Endodermal cell (in vitro differentiated cells): ENCODE measurements around the gene GGNBP2. TPM values are rescaled to one million over a fixed set of nuclear protein-coding genes. Genes with fewer than 3 reads are reported as not detected.

Experiments
- DNase-seq: peaks from one replicate; pipeline ENCODE4 v3.0.0-alpha.2; 2017
- H3K27ac ChIP-seq: 2 replicates; pipeline ENCODE4 v1.5.1; 2013; ENCODE audit warnings: mild to moderate bottlenecking, low read depth, low read length, moderate library complexity
- H3K27me3 ChIP-seq: 2 replicates; pipeline ENCODE4 v1.6.1; 2013; ENCODE audit warnings: mild to moderate bottlenecking, low read length, moderate library complexity; ENCODE audit not compliant: insufficient read depth, control insufficient read depth, poor library complexity, severe bottlenecking
- H3K36me3 ChIP-seq: 2 replicates; pipeline ENCODE4 v1.7.0; 2013; ENCODE audit warnings: mild to moderate bottlenecking, low read length, moderate library complexity; ENCODE audit not compliant: control insufficient read depth, insufficient read depth
- H3K4me1 ChIP-seq: one replicate; pipeline ENCODE4 v1.7.0; 2013; ENCODE audit warnings: low read length; ENCODE audit not compliant: control insufficient read depth, insufficient read depth
- H3K4me3 ChIP-seq: 2 replicates; pipeline ENCODE4 v1.5.1; 2013; ENCODE audit warnings: mild to moderate bottlenecking, low read length, moderate library complexity
- H3K9ac ChIP-seq: 2 replicates; pipeline ENCODE4 v1.6.1; 2013; ENCODE audit warnings: mild to moderate bottlenecking, low read length, moderate library complexity; ENCODE audit not compliant: poor library complexity, severe bottlenecking; ENCODE audit errors: extremely low read depth
- H3K9me3 ChIP-seq: 2 replicates; pipeline ENCODE4 v1.6.1; 2013; ENCODE audit warnings: mild to moderate bottlenecking, low read length, moderate library complexity; ENCODE audit not compliant: control insufficient read depth
- H3K27ac Mint-ChIP-seq: 2 replicates; pipeline ENCODE4 v1.8.0; 2020; ENCODE audit warnings: mixed read lengths
- H3K27me3 Mint-ChIP-seq: 2 replicates; pipeline ENCODE4 v1.8.0; 2021; ENCODE audit warnings: mild to moderate bottlenecking, mixed read lengths; ENCODE audit not compliant: insufficient read depth
- H3K36me3 Mint-ChIP-seq: 2 replicates; pipeline ENCODE4 v1.8.0; 2020; ENCODE audit warnings: low read depth, mixed read lengths
- H3K4me1 Mint-ChIP-seq: 2 replicates; pipeline ENCODE4 v1.8.0; 2020; ENCODE audit warnings: mixed read lengths
- H3K4me3 Mint-ChIP-seq: 2 replicates; pipeline ENCODE4 v1.8.0; 2020; ENCODE audit warnings: mild to moderate bottlenecking, moderate library complexity, mixed read lengths
- H3K9me3 Mint-ChIP-seq: 2 replicates; pipeline ENCODE4 v1.8.0; 2020; ENCODE audit warnings: mild to moderate bottlenecking, mixed read lengths
- WGBS, 2 experiments: methylation state at CpG; one replicate each; pipeline versions ENCODE4 v1.1.5 to v1.1.7; 2013; ENCODE audit warnings: missing lambda C conversion rate in 2 of 2, mixed read lengths in 1 of 2; ENCODE audit not compliant: insufficient coverage in 1 of 2, insufficient read length in 1 of 2; 5-methylcytosine and 5-hydroxymethylcytosine counted together
- total RNA-seq, 2 donors: library from RNA; stranded (reverse); fragmentation: NEBNext Ultra II Directional in 1 of 2; extraction: Animal tissue kit (Norgen Biotek cat#: 25700) in 1 of 2; gene quantifications; 2 replicates in 1 of 2; 3 replicates in 1 of 2; pipeline ENCODE4 v1.2.1, GENCODE V29; 2021
- TF ChIP-seq, protein P1 (sequence below): fragments of 200-600 bp; sonication (generic); conservative IDR thresholded peaks from 2 replicates; pipeline ENCODE4 v1.5.0; 2021; ENCODE audit warnings: antibody characterized with exemption, mild to moderate bottlenecking

Gene GGNBP2
- total RNA-seq, 2 donors from 2014 or later: 56.8 to 61.6 TPM

- TF ChIP-seq, protein P1, sequence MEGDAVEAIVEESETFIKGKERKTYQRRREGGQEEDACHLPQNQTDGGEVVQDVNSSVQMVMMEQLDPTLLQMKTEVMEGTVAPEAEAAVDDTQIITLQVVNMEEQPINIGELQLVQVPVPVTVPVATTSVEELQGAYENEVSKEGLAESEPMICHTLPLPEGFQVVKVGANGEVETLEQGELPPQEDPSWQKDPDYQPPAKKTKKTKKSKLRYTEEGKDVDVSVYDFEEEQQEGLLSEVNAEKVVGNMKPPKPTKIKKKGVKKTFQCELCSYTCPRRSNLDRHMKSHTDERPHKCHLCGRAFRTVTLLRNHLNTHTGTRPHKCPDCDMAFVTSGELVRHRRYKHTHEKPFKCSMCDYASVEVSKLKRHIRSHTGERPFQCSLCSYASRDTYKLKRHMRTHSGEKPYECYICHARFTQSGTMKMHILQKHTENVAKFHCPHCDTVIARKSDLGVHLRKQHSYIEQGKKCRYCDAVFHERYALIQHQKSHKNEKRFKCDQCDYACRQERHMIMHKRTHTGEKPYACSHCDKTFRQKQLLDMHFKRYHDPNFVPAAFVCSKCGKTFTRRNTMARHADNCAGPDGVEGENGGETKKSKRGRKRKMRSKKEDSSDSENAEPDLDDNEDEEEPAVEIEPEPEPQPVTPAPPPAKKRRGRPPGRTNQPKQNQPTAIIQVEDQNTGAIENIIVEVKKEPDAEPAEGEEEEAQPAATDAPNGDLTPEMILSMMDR: no peak
- Histone ChIP-seq H3K9me3 (no peaks in the 10 kb centered on the region), H3K27me3 (no peaks in the 10 kb centered on the region), H3K9ac (no peak overlapping the region), H3K4me1 (peaks cover 10% of the 10 kb centered on the region), H3K4me3 (no peak overlapping the region), H3K27ac (no peak overlapping the region), H3K36me3 (no peaks in the 10 kb centered on the region)
- Mint-ChIP-seq H3K27ac (no peak overlapping the region), H3K9me3 (no peaks in the 10 kb centered on the region), H3K4me1 (peaks cover 45% of the 10 kb centered on the region), H3K4me3 (no peak overlapping the region), H3K36me3 (no peaks in the 10 kb centered on the region), H3K27me3 (peaks cover 13% of the 10 kb centered on the region)
- 89% methylated on average over 7 of the region's 7 CpGs; no CpG with 5 or more reads in 1 of the 2 experiments for whole genome bisulfite sequencing, 2 experiments
- DNase-seq: peak; percentile 45
Measured at GRCh38 chr17:36617773-36618172, 73.1 kb downstream of the GGNBP2 start.

DNA sequence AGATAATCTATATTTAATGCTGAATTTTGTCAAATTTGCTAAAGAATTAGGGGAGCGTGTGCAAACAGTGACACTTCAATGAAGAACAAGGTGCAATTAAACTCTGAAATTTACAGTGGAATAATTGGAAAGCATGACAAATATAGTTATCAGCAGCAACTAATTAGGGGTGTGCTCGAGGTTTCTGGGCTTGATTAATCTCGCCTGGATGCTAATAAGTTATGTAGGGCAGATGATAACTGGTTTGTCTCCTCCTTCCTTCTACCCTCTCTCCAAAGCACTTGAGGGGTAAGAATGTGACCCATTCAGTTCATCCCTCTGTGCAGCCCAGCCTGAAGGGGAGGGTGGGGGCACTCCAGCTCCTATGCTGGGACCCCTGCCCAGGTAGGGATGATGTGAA, 78.6 kb downstream of the GGNBP2 start:
- H3K4me1 ChIP-seq: no peaks in the 10 kb centered on the region
- no peak overlapping the region for H3K4me3 Mint-ChIP-seq
- H3K36me3 Mint-ChIP-seq: no peaks in the 10 kb centered on the region
- DNase-seq: no peak
- no peak overlapping the region for H3K9ac ChIP-seq
- no peak overlapping the region for H3K4me3 ChIP-seq
- H3K27me3 Mint-ChIP-seq: peaks cover 6% of the 10 kb centered on the region
- H3K9me3 Mint-ChIP-seq: no peaks in the 10 kb centered on the region
- H3K4me1 Mint-ChIP-seq: peaks cover 35% of the 10 kb centered on the region
- TF ChIP-seq, protein P1: no peak
- no peaks in the 10 kb centered on the region for H3K36me3 ChIP-seq
- H3K9me3 ChIP-seq: no peaks in the 10 kb centered on the region
- no peaks in the 10 kb centered on the region for H3K27me3 ChIP-seq
- no peak overlapping the region for H3K27ac Mint-ChIP-seq
- no peak overlapping the region for H3K27ac ChIP-seq
- whole genome bisulfite sequencing, 2 experiments: 50 to 75% methylated on average over 1 to 3 of the region's 3 CpGs

DNA sequence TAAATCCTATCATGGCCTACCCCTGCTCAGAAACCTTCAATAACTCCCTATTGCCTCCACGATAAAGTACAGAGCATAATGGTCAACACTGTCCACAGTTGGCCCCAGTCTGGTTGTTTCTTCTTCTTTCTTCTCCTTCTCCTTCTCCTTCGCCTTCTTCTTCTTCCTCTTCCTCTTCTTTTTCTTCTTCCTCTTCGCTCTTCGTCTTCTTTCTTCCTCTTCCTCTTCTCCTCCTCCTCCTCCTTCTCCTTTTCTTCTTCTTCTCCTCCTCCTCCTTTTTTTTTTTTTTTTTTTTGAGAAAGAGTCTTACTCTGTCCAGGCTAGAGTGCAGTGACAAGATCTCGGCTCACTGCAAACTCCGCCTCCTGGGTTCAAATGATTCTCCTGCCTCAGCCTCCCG, 80.5 kb downstream of the GGNBP2 start:
- Histone ChIP-seq H3K36me3 (no peaks in the 10 kb centered on the region), H3K27ac (no peak overlapping the region), H3K9ac (no peak overlapping the region), H3K4me3 (no peak overlapping the region), H3K4me1 (peaks cover 7% of the 10 kb centered on the region), H3K27me3 (no peaks in the 10 kb centered on the region), H3K9me3 (no peaks in the 10 kb centered on the region)
- Mint-ChIP-seq H3K27ac (no peak overlapping the region), H3K4me1 (peaks cover 40% of the 10 kb centered on the region), H3K9me3 (no peaks in the 10 kb centered on the region), H3K4me3 (no peak overlapping the region), H3K36me3 (no peaks in the 10 kb centered on the region), H3K27me3 (peaks cover 1% of the 10 kb centered on the region)
- no peak for DNase-seq
- 89 to 96% methylated on average over 5 to 7 of the region's 7 CpGs for WGBS, 2 experiments
- TF ChIP-seq, protein P1: no peak
